Right atrium auricular region (tissue), 2 donors: ENCODE measurements around the gene ZNF576. TPM values are rescaled to one million over a fixed set of nuclear protein-coding genes. Genes with fewer than 3 reads are reported as not detected.
A peak's percentile ranks its signal among the peaks of the same experiment; 100 is the strongest.

Experiments
- DNase-seq: peaks from one replicate; pipeline ENCODE4 v3.0.0-alpha.2; 2019; ENCODE audit warnings: low spot score
- H3K27ac ChIP-seq, 2 donors: fragments of 200-600 bp; sonication (generic); 1 replicate in 1 of 2; 2 replicates in 1 of 2; pipeline ENCODE4 v1.5.1; 2016 to 2019
- H3K27me3 ChIP-seq, 2 donors: fragments of 200-600 bp; sonication (generic); one replicate each; pipeline versions ENCODE4 v1.5.1 to v1.6.0; 2017 to 2019
- H3K36me3 ChIP-seq: fragments of 200-600 bp; sonication (generic); one replicate; pipeline ENCODE4 v1.5.1; 2016
- H3K4me1 ChIP-seq, 2 donors: fragments of 200-600 bp; sonication (generic); one replicate each; pipeline versions ENCODE4 v1.5.1 to v1.6.0; 2017 to 2019
- H3K4me3 ChIP-seq, 2 donors: fragments of 200-600 bp; sonication (generic); 1 replicate in 1 of 2; 2 replicates in 1 of 2; pipeline ENCODE4 v1.5.1; 2017 to 2019; ENCODE audit warnings: mild to moderate bottlenecking in 1 of 2, moderate library complexity in 1 of 2
- H3K9me3 ChIP-seq, 2 donors: fragments of 200-600 bp; sonication (generic); one replicate each; pipeline ENCODE4 v1.5.1; 2019
- CTCF ChIP-seq, 2 donors: fragments of 200-600 bp; sonication (generic); IDR thresholded peaks; one replicate each; pipeline ENCODE4 v1.5.1; 2019; ENCODE audit warnings: antibody characterized with exemption in 2 of 2
- total RNA-seq, 2 donors: library from RNA; depleted of rRNA; stranded (reverse); fragments of >200 nt; gene quantifications; one replicate each; pipeline ENCODE4 v1.1.0, GENCODE V29; 2016

The ZNF576 gene
- total RNA-seq, 2 donors from 2014 or later: 8.9 to 16.4 TPM

GRCh38 chr19:43562226-43562697 lies 34.1 kb upstream of the ZNF576 start:
- H3K27me3 ChIP-seq: no peaks in the 10 kb centered on the region
- peaks cover 25% of the 10 kb centered on the region for H3K36me3 ChIP-seq
- H3K27ac ChIP-seq: peak overlapping the region; percentile 69 to 74
- TF ChIP-seq CTCF (IDR thresholded peaks at IDR 0.05): no peak
- no peaks in the 10 kb centered on the region for H3K9me3 ChIP-seq
- no peak overlapping the region for H3K4me3 ChIP-seq
- no peak for DNase-seq
- H3K4me1 ChIP-seq: peaks cover 0 to 13% of the 10 kb centered on the region in 2 donors

GRCh38 chr19:43562698-43563241 lies 33.6 kb upstream of the ZNF576 start:
- Histone ChIP-seq H3K27me3 (no peaks in the 10 kb centered on the region), H3K36me3 (peaks cover 24% of the 10 kb centered on the region), H3K4me3 (no peak overlapping the region), H3K9me3 (no peaks in the 10 kb centered on the region), H3K4me1 (peaks cover 0 to 13% of the 10 kb centered on the region in 2 donors), H3K27ac (peak overlapping the region; percentile 69 to 74)
- DNase-seq: peak; percentile 77
- no peak for TF ChIP-seq CTCF (IDR thresholded peaks at IDR 0.05)

GRCh38 chr19:43563816-43564457 lies 32.5 kb upstream of the ZNF576 start:
- H3K36me3 ChIP-seq: peaks cover 17% of the 10 kb centered on the region
- no peaks in the 10 kb centered on the region for H3K27me3 ChIP-seq
- DNase-seq: no peak
- no peak for TF ChIP-seq CTCF (IDR thresholded peaks at IDR 0.05)
- H3K4me1 ChIP-seq: peaks cover 0 to 13% of the 10 kb centered on the region in 2 donors
- no peak overlapping the region for H3K4me3 ChIP-seq
- peak overlapping the region in 1 of 2 donors; percentile 69 for H3K27ac ChIP-seq
- no peaks in the 10 kb centered on the region for H3K9me3 ChIP-seq

GRCh38 chr19:43564800-43565199 lies 31.6 kb upstream of the ZNF576 start:
- no peaks in the 10 kb centered on the region for H3K9me3 ChIP-seq
- H3K4me1 ChIP-seq: peaks cover 0 to 13% of the 10 kb centered on the region in 2 donors
- H3K27ac ChIP-seq: no peak overlapping the region
- peaks cover 13% of the 10 kb centered on the region for H3K36me3 ChIP-seq
- no peak for TF ChIP-seq CTCF (IDR thresholded peaks at IDR 0.05)
- H3K4me3 ChIP-seq: no peak overlapping the region
- no peaks in the 10 kb centered on the region for H3K27me3 ChIP-seq
- no peak for DNase-seq

- Histone ChIP-seq H3K4me1 (peaks cover 0 to 6% of the 10 kb centered on the region in 2 donors), H3K27ac (no peak overlapping the region), H3K4me3 (no peak overlapping the region), H3K9me3 (no peaks in the 10 kb centered on the region), H3K36me3 (no peaks in the 10 kb centered on the region), H3K27me3 (no peaks in the 10 kb centered on the region)
- no peak for DNase-seq
- no peak for TF ChIP-seq CTCF (IDR thresholded peaks at IDR 0.05)
Observed at GRCh38 chr19:43569657-43570056, 26.7 kb upstream of the ZNF576 start.
